ENCODE data around the gene TCF7.

GRCh38 chr5:134086943-134087305, 27.6 kb upstream of the TCF7 start:
- TF ChIP-seq FOXM1 (IDR thresholded peaks at IDR 0.05; ENCODE audit: low read depth) (no peak), MAX (IDR thresholded peaks at IDR 0.05; ENCODE audit: low read depth) (no peak), YY1 (IDR thresholded peaks at IDR 0.05; ENCODE audit: low read depth) (no peak), CTCF (IDR thresholded peaks at IDR 0.05) (no peak), ZBTB33 (IDR thresholded peaks at IDR 0.05; ENCODE audit: borderline replicate concordance, low read depth) (no peak), RAD21 (IDR thresholded peaks at IDR 0.05; ENCODE audit: low read length) (no peak), RFX5 (IDR thresholded peaks at IDR 0.05; ENCODE audit: low read length) (no peak), POLR2AphosphoS5 (IDR thresholded peaks at IDR 0.05; ENCODE audit: low read depth, low read length) (no peak), SMC3 (IDR thresholded peaks at IDR 0.05; ENCODE audit: low read depth, low read length) (no peak)

All from SK-N-SH (cell line).